Keratinocyte (primary cell): Measurements from ENCODE around the gene S100A1.

ENCODE experiments used
- EZH2 ChIP-seq: IDR thresholded peaks from one replicate; pipeline ENCODE4 v1.6.1; 2012; ENCODE audit warnings: inconsistent platforms, mild to moderate bottlenecking, low read length, moderate library complexity
- TF ChIP-seq, protein P1 (sequence below), 3 experiments: IDR thresholded peaks in 1 of 3; conservative IDR thresholded peaks in 1 of 3; optimal IDR thresholded peaks in 1 of 3; 2 replicates in 2 of 3; 3 replicates in 1 of 3; pipeline versions ENCODE3 to v1.5.1; 2011; ENCODE audit warnings: low read length in 3 of 3, mild to moderate bottlenecking in 3 of 3, moderate library complexity in 2 of 3, control low read depth in 1 of 3, inconsistent platforms in 1 of 3; ENCODE audit not compliant: insufficient read depth in 2 of 3; ENCODE audit errors: extremely low read depth in 1 of 3

DNA sequence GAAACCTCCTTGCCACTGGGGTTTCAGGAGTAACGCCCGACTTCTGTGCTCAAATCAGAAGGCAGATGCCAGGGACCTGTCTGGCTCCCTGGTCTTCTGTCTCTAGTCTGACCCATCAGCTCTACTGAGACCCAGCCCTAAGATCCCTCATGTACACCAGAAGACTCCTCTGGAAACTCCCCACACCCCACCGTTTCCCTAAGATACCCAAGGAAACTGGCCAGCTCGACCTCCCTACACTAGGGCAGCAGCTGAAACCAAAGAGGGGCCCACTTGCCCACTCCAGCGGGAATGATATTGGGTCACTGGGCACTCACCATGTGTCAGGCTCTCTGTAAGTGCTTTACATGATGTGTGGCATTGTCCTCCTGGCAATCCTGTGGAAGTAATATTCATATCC lies 14.8 kb upstream of the S100A1 start:
- TF ChIP-seq EZH2 = no peak
- TF ChIP-seq, protein P1, sequence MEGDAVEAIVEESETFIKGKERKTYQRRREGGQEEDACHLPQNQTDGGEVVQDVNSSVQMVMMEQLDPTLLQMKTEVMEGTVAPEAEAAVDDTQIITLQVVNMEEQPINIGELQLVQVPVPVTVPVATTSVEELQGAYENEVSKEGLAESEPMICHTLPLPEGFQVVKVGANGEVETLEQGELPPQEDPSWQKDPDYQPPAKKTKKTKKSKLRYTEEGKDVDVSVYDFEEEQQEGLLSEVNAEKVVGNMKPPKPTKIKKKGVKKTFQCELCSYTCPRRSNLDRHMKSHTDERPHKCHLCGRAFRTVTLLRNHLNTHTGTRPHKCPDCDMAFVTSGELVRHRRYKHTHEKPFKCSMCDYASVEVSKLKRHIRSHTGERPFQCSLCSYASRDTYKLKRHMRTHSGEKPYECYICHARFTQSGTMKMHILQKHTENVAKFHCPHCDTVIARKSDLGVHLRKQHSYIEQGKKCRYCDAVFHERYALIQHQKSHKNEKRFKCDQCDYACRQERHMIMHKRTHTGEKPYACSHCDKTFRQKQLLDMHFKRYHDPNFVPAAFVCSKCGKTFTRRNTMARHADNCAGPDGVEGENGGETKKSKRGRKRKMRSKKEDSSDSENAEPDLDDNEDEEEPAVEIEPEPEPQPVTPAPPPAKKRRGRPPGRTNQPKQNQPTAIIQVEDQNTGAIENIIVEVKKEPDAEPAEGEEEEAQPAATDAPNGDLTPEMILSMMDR (optimal IDR thresholded peaks at IDR 0.05 in 1 of 3, IDR thresholded peaks at IDR 0.05 in 1 of 3, conservative IDR thresholded peaks at IDR 0.05 in 1 of 3; ENCODE audit: extremely low read depth in 1 of 3, insufficient read depth in 2 of 3, low read length in 3 of 3) = no peak
